ENCODE results near the gene PPP4R3B. TPM values are rescaled to one million over a fixed set of nuclear protein-coding genes. Genes with fewer than 3 reads are reported as not detected.
A peak's percentile ranks its signal among the peaks of the same experiment; 100 is the strongest.

Gene PPP4R3B
- total RNA-seq, 4 donors from 2014 or later: 58.6 to 87.0 (median 69.5) TPM

DNA sequence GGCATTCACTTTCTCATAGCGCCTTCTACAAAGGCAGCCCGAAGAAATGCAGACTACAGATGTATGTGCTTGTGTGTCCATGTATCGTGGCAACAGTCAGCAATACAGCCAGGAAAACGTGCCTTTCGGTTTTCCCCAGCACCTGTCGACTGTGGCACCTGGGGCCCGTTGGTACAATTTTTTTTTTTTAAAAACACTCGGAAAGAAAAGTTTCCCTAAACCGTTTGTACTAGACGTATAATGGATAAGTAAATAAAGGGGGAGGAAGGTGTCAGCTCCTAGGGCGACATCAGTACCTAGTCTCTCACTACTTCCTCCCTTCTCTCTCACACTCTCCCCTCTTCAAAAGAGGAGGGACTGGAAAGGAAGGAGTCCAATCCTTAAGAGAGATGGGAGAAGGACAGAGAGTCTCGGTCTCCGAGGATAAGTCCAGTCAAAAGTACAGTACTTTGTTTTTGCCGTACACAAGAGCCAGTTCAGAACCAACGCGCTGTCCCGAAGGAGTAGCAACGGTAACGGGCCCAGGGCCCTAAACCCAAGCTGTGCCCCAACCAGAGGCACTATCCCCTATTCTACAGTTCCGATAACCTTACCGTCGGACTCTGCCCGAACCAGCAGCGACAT lies 759 bp downstream of the PPP4R3B start:
- peaks cover 0 to 36% (median 0%) of the 10 kb centered on the region in 3 donors for H3K36me3 ChIP-seq
- H3K4me3 ChIP-seq: peak overlapping the region; percentile 67 to 97 (median 86)
- H3K9me3 ChIP-seq: no peaks in the 10 kb centered on the region
- TF ChIP-seq POLR2A (IDR thresholded peaks at IDR 0.05): no peak
- TF ChIP-seq, protein P1, sequence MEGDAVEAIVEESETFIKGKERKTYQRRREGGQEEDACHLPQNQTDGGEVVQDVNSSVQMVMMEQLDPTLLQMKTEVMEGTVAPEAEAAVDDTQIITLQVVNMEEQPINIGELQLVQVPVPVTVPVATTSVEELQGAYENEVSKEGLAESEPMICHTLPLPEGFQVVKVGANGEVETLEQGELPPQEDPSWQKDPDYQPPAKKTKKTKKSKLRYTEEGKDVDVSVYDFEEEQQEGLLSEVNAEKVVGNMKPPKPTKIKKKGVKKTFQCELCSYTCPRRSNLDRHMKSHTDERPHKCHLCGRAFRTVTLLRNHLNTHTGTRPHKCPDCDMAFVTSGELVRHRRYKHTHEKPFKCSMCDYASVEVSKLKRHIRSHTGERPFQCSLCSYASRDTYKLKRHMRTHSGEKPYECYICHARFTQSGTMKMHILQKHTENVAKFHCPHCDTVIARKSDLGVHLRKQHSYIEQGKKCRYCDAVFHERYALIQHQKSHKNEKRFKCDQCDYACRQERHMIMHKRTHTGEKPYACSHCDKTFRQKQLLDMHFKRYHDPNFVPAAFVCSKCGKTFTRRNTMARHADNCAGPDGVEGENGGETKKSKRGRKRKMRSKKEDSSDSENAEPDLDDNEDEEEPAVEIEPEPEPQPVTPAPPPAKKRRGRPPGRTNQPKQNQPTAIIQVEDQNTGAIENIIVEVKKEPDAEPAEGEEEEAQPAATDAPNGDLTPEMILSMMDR (IDR thresholded peaks at IDR 0.05): no peak
- H3K27me3 ChIP-seq: no peaks in the 10 kb centered on the region
- peak in 1 of 3 donors; percentile 56 for DNase-seq
- H3K27ac ChIP-seq: peak overlapping the region; percentile 96 to 99 (median 98)
- H3K4me1 ChIP-seq: peaks cover 0 to 29% (median 10%) of the 10 kb centered on the region in 4 donors

DNA sequence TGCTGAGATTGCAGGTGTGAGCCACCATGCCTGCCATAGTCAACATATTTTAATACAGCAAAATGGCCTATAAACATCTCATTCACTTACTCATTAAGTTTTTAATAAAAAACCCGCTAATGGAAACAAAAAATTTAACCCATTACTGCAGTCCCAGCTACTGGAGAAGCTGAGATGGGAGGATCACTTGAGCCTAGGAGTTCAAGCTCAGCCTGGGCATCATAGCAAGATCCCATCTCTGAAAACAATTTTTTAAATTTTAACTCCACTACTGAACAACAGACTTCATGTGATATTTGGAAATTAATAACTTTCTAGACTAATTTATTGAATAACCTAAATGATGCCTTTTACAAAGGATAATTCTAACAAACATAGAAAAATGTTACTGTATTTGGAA lies 5.4 kb downstream of the PPP4R3B start:
- H3K27me3 ChIP-seq: no peaks in the 10 kb centered on the region
- TF ChIP-seq, protein P1 (IDR thresholded peaks at IDR 0.05): no peak
- no peak for TF ChIP-seq POLR2A (IDR thresholded peaks at IDR 0.05)
- peaks cover 0 to 35% (median 3%) of the 10 kb centered on the region in 4 donors for H3K4me1 ChIP-seq
- no peak for DNase-seq
- peaks cover 0 to 39% (median 0%) of the 10 kb centered on the region in 3 donors for H3K36me3 ChIP-seq
- H3K9me3 ChIP-seq: no peaks in the 10 kb centered on the region
- H3K27ac ChIP-seq: no peak overlapping the region
- no peak overlapping the region for H3K4me3 ChIP-seq

- DNase-seq: no peak
- H3K27ac ChIP-seq: no peak overlapping the region
Observed at GRCh38 chr2:55610954-55611743, 6.3 kb downstream of the PPP4R3B start.

DNA sequence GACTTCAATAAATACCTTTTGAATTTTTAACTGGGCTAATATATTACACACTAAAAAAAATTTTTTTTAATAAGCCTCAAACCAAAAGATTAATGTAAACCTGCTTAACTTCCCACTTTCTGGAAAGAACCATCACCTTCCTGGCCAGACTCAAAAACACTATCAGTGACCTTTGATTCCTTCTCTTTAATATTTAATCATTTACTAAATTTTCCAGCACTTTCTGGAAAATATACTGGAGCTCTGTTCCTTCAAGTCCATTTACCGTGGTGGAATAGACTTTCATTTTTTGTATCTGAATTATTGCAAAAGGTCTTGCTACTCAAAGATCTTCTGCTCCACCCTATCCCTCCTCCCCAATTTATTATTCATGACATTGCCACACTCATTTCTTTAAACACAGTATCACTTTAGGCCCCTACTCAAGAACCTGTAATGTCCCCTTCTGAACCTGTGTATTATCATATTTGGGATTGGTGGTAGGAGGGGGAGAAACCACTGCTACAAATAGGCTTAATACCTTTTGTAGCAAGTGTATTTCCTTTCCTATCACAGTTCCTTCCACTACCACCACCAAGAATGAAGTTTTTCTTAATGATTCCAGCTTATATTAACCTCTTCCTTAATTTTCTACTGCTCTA lies 7.4 kb downstream of the PPP4R3B start:
- no peak for TF ChIP-seq POLR2A (IDR thresholded peaks at IDR 0.05)
- TF ChIP-seq, protein P1 (IDR thresholded peaks at IDR 0.05): no peak
- no peak for DNase-seq
- Histone ChIP-seq H3K9me3 (no peaks in the 10 kb centered on the region), H3K36me3 (peaks cover 0 to 39% (median 0%) of the 10 kb centered on the region in 3 donors), H3K27ac (peak overlapping the region in 1 of 4 donors; percentile 53), H3K27me3 (no peaks in the 10 kb centered on the region), H3K4me1 (peaks cover 0 to 26% (median under 1%) of the 10 kb centered on the region in 4 donors), H3K4me3 (no peak overlapping the region)

More at GRCh38 chr2:55610954-55611743, 6.3 kb downstream of the PPP4R3B start:
- Histone ChIP-seq H3K4me1 (peaks cover 0 to 35% (median 3%) of the 10 kb centered on the region in 4 donors), H3K4me3 (no peak overlapping the region), H3K27me3 (no peaks in the 10 kb centered on the region), H3K9me3 (no peaks in the 10 kb centered on the region), H3K36me3 (peaks cover 0 to 39% (median 0%) of the 10 kb centered on the region in 3 donors)
- no peak for TF ChIP-seq POLR2A (IDR thresholded peaks at IDR 0.05)
- TF ChIP-seq, protein P1 (IDR thresholded peaks at IDR 0.05): no peak

- H3K9me3 ChIP-seq: no peaks in the 10 kb centered on the region
- no peak for DNase-seq
- TF ChIP-seq POLR2A (IDR thresholded peaks at IDR 0.05): no peak
- TF ChIP-seq, protein P1 (IDR thresholded peaks at IDR 0.05): no peak
- H3K36me3 ChIP-seq: peaks cover 0 to 32% (median 0%) of the 10 kb centered on the region in 3 donors
- no peak overlapping the region for H3K27ac ChIP-seq
- H3K4me3 ChIP-seq: no peak overlapping the region
- H3K4me1 ChIP-seq: peaks cover 0 to 28% (median 0%) of the 10 kb centered on the region in 4 donors
- H3K27me3 ChIP-seq: no peaks in the 10 kb centered on the region
Observed at GRCh38 chr2:55609193-55609794, 8.1 kb downstream of the PPP4R3B start.
